Measurements from ENCODE around the gene OSBPL6. TPM values are rescaled to one million over a fixed set of nuclear protein-coding genes. Genes with fewer than 3 reads are reported as not detected.

OSBPL6 gene
- total RNA-seq, 1 donor from 2014 or later, result 14.0 TPM

DNA sequence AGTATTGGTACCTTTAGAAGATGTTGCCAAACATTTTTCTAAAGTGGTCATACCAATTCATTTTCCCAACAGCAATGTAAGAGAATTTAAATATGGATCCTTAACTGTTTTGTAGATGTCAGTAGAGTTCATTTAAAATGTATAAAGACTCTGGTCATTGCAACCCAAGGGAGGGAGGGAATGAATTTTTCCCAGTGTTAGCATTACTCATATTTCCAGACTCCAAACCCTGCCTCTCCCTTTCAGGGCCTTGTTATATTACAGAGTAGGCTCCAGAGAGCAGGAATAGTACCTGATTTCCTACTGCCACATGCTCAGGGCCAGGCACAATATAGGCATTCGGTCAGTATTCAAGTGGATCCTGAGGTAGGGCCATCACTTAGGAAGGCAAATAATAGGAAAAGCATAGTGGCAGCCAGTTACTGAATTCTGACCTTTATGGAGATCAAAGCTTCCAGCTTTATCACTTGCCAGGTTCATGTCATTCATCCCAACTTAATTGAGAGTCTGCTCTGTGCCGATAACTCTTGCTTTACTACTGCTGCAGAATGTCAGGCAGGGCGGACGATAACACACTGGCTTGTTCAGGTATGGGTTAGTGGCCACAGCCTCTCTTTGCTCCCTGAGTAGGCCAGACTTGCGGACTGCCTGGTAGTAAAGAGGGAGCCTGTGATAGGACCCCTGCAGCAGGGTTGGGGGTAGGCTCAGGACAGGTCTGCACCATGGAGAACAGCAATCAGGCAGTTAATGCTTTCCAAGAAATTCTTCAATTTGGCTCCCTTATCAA, 75.3 kb downstream of the OSBPL6 start:
- TF ChIP-seq EZH2phosphoT487 (IDR thresholded peaks at IDR 0.05) (no peak), EZH2 (IDR thresholded peaks at IDR 0.05) (no peak)
- TF ChIP-seq, protein P1, sequence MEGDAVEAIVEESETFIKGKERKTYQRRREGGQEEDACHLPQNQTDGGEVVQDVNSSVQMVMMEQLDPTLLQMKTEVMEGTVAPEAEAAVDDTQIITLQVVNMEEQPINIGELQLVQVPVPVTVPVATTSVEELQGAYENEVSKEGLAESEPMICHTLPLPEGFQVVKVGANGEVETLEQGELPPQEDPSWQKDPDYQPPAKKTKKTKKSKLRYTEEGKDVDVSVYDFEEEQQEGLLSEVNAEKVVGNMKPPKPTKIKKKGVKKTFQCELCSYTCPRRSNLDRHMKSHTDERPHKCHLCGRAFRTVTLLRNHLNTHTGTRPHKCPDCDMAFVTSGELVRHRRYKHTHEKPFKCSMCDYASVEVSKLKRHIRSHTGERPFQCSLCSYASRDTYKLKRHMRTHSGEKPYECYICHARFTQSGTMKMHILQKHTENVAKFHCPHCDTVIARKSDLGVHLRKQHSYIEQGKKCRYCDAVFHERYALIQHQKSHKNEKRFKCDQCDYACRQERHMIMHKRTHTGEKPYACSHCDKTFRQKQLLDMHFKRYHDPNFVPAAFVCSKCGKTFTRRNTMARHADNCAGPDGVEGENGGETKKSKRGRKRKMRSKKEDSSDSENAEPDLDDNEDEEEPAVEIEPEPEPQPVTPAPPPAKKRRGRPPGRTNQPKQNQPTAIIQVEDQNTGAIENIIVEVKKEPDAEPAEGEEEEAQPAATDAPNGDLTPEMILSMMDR (IDR thresholded peaks at IDR 0.05), result no peak
- Histone ChIP-seq H3K36me3 (no peaks in the 10 kb centered on the region), H3F3A (ENCODE audit: low read depth) (peaks cover 5% of the 10 kb centered on the region), H3K9ac (no peak overlapping the region), H3K4me1 (peaks cover 20% of the 10 kb centered on the region), H3K4me2 (no peak overlapping the region), H3K27ac (no peak overlapping the region), H3K79me2 (ENCODE audit: low read depth) (no peaks in the 10 kb centered on the region), H3K9me3 (ENCODE audit: low read depth) (no peaks in the 10 kb centered on the region), H4K20me1 (ENCODE audit: low read depth) (no peaks in the 10 kb centered on the region), H2AFZ (replicated peaks) (no peak overlapping the region), H3K27me3 (no peaks in the 10 kb centered on the region), H3K4me3 (no peak overlapping the region)
- no peaks in the 10 kb centered on the region for H3K27me3 Mint-ChIP-seq (ENCODE audit: insufficient read depth, low read depth)
- no peaks in the 10 kb centered on the region for H3K36me3 Mint-ChIP-seq
- no peaks in the 10 kb centered on the region for H3K9me3 Mint-ChIP-seq
- no peak for DNase-seq (ENCODE audit: low spot score)
- no peaks in the 10 kb centered on the region for H3K4me1 Mint-ChIP-seq
- H3K4me3 Mint-ChIP-seq, result no peak overlapping the region
- no peak overlapping the region for H3K27ac Mint-ChIP-seq

DNA sequence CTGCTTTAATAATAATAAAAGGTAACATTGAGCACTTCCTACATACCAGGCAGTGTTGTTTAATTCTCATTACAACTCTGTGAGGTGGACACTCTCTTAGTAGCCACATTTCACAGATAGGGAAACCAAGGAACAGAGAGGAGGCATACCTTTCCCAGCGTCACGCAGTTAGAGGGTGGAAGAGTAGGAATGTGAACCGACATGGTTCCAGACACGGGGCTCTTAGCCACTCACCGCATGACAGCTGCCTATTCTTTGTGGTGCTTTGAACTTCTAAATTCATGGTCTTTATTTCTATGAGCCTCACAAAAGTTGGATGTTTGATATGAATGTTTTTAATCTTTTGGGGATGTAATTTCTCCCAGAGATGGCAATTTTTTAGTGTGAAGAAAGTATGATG, 76.0 kb downstream of the OSBPL6 start:
- Histone ChIP-seq H3K27me3 (no peaks in the 10 kb centered on the region), H3K27ac (no peak overlapping the region), H3K4me2 (no peak overlapping the region), H3K79me2 (ENCODE audit: low read depth) (no peaks in the 10 kb centered on the region), H3K4me3 (no peak overlapping the region), H3F3A (ENCODE audit: low read depth) (peaks cover 4% of the 10 kb centered on the region), H3K36me3 (no peaks in the 10 kb centered on the region), H3K9ac (no peak overlapping the region), H4K20me1 (ENCODE audit: low read depth) (no peaks in the 10 kb centered on the region), H3K4me1 (peaks cover 20% of the 10 kb centered on the region), H2AFZ (replicated peaks) (no peak overlapping the region), H3K9me3 (ENCODE audit: low read depth) (no peaks in the 10 kb centered on the region)
- H3K36me3 Mint-ChIP-seq, result no peaks in the 10 kb centered on the region
- H3K27me3 Mint-ChIP-seq (ENCODE audit: insufficient read depth, low read depth), result no peaks in the 10 kb centered on the region
- no peak overlapping the region for H3K4me3 Mint-ChIP-seq
- TF ChIP-seq EZH2 (IDR thresholded peaks at IDR 0.05) (no peak), EZH2phosphoT487 (IDR thresholded peaks at IDR 0.05) (no peak)
- TF ChIP-seq, protein P1 (IDR thresholded peaks at IDR 0.05), result no peak
- no peak for DNase-seq (ENCODE audit: low spot score)
- no peaks in the 10 kb centered on the region for H3K4me1 Mint-ChIP-seq
- H3K9me3 Mint-ChIP-seq, result no peaks in the 10 kb centered on the region
- no peak overlapping the region for H3K27ac Mint-ChIP-seq

DNA sequence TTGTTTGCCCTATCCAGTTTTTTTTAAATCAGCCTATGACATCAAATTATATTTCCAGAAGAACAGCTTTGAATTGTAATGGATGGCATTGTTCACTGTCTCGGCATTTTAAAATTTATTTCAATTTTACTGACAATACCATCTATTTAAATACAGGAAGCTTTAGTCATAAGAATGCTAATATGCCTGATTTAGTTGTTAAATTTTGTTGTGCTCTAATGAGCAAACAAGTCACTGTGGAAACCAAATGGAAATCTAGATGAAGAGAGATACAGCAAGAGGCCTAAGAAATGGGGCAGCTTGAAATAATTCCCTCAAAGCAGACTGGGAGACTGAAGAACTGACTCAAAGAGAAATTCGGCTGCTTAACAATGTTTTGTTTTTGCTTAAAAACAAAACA, 76.8 kb downstream of the OSBPL6 start:
- peaks cover 2% of the 10 kb centered on the region for H3K4me1 Mint-ChIP-seq
- H3F3A ChIP-seq (ENCODE audit: low read depth), result no peaks in the 10 kb centered on the region
- no peaks in the 10 kb centered on the region for H3K79me2 ChIP-seq (ENCODE audit: low read depth)
- TF ChIP-seq, protein P1 (IDR thresholded peaks at IDR 0.05), result no peak
- TF ChIP-seq EZH2 (IDR thresholded peaks at IDR 0.05) (no peak), EZH2phosphoT487 (IDR thresholded peaks at IDR 0.05) (no peak)
- no peak overlapping the region for H3K4me3 ChIP-seq
- no peaks in the 10 kb centered on the region for H4K20me1 ChIP-seq (ENCODE audit: low read depth)
- no peaks in the 10 kb centered on the region for H3K36me3 ChIP-seq
- no peaks in the 10 kb centered on the region for H3K27me3 ChIP-seq
- H3K9me3 Mint-ChIP-seq, result no peaks in the 10 kb centered on the region
- H3K9ac ChIP-seq, result no peak overlapping the region
- H3K27me3 Mint-ChIP-seq (ENCODE audit: insufficient read depth, low read depth), result no peaks in the 10 kb centered on the region
- DNase-seq (ENCODE audit: low spot score), result no peak
- no peak overlapping the region for H3K4me3 Mint-ChIP-seq
- no peaks in the 10 kb centered on the region for H3K36me3 Mint-ChIP-seq
- H2AFZ ChIP-seq (replicated peaks), result no peak overlapping the region
- H3K4me2 ChIP-seq, result no peak overlapping the region
- H3K4me1 ChIP-seq, result peaks cover 15% of the 10 kb centered on the region
- H3K27ac Mint-ChIP-seq, result no peak overlapping the region
- no peaks in the 10 kb centered on the region for H3K9me3 ChIP-seq (ENCODE audit: low read depth)
- H3K27ac ChIP-seq, result no peak overlapping the region

Data from neural progenitor cell (in vitro differentiated cells).